Kidney (tissue), 14 donors: ENCODE results near the gene RNF39. TPM values are rescaled to one million over a fixed set of nuclear protein-coding genes. Genes with fewer than 3 reads are reported as not detected.

Source experiments
- DNase-seq, 5 donors: peaks; one replicate each; pipeline ENCODE4 v3.0.0-alpha.2; 2013 to 2020
- FAIRE-seq: peaks from 2 replicates; lab custom pipeline; 2012; peaks lifted over from hg19 to GRCh38; lab: Jason Lieb, UNC
- H3K27ac ChIP-seq, 2 donors: one replicate each; pipeline ENCODE4 v1.7.0; 2013; ENCODE audit warnings: low read depth in 2 of 2, low read length in 2 of 2, inconsistent platforms in 1 of 2
- H3K27me3 ChIP-seq: one replicate; pipeline ENCODE4 v1.7.1; 2013; ENCODE audit warnings: low read length, inconsistent platforms; ENCODE audit not compliant: control insufficient read depth, insufficient read depth
- H3K36me3 ChIP-seq, 3 donors: one replicate each; pipeline versions ENCODE4 v1.7.0 to v1.7.1; 2013; ENCODE audit warnings: low read length in 3 of 3, control low read depth in 1 of 3, inconsistent platforms in 1 of 3; ENCODE audit not compliant: insufficient read depth in 3 of 3, control insufficient read depth in 2 of 3
- H3K4me1 ChIP-seq, 3 donors: one replicate each; pipeline versions ENCODE4 v1.7.0 to v1.7.1; 2013; ENCODE audit warnings: low read length in 3 of 3, inconsistent platforms in 1 of 3, low read depth in 1 of 3; ENCODE audit not compliant: control insufficient read depth in 2 of 3, insufficient read depth in 2 of 3
- H3K4me3 ChIP-seq, 3 donors: one replicate each; pipeline versions ENCODE4 v1.7.0 to v1.8.1; 2013; ENCODE audit warnings: low read length in 3 of 3, control low read depth in 1 of 3, inconsistent platforms in 1 of 3
- H3K9ac ChIP-seq, 3 donors: one replicate each; pipeline versions ENCODE4 v1.7.0 to v1.7.1; 2013; ENCODE audit warnings: low read length in 3 of 3, control low read depth in 1 of 3, inconsistent platforms in 1 of 3
- H3K9me3 ChIP-seq, 3 donors: one replicate each; pipeline versions ENCODE4 v1.7.0 to v1.7.1; 2013; ENCODE audit warnings: low read length in 3 of 3, control low read depth in 1 of 3, inconsistent platforms in 1 of 3; ENCODE audit not compliant: control insufficient read depth in 2 of 3, insufficient read depth in 1 of 3
- intact Hi-C: fragments of 100-400 bp; cut with DNase I; formaldehyde crosslinking; loops from one replicate; pipeline ENCODE4 v1.11.1; 2022
- polyA plus RNA-seq: library from polyadenylated mRNA; stranded (reverse); fragments of 350-450 nt; fragmentation: Illumina TruSeq; extraction: RNeasy Lipid Tissue Mini Kit (QIAGEN cat#74804); gene quantifications from one replicate; pipeline ENCODE4 v1.2.3, GENCODE V29; 2014; ENCODE audit warnings: low read depth, low replicate concordance; ENCODE audit not compliant: insufficient read depth
- total RNA-seq: library from RNA; stranded (reverse); fragmentation: NEBNext Ultra II Directional; extraction: Animal tissue kit (Norgen Biotek cat#: 25700); gene quantifications from one replicate; pipeline ENCODE4 v1.2.1, GENCODE V29; 2021
- TF ChIP-seq, protein P1 (sequence below): IDR thresholded peaks from 3 replicates; pipeline ENCODE4 v1.5.1; 2012; ENCODE audit warnings: mild to moderate bottlenecking, moderate library complexity, borderline replicate concordance; ENCODE audit not compliant: insufficient read depth; ENCODE audit errors: extremely low read depth
- donor health status: control.
- donor health status: control.
- donor health status: control.
- donor health status: control.
- donor health status: control.
- donor health status: DM: yes; HTN: yes; CAD: no.
- donor health status: Normal renal cell carcinoma (clear cell type).

The RNF39 gene
- total and polyA plus RNA-seq, 2 donors from 2014 or later, result 1.3 TPM; not detected in 1

DNA sequence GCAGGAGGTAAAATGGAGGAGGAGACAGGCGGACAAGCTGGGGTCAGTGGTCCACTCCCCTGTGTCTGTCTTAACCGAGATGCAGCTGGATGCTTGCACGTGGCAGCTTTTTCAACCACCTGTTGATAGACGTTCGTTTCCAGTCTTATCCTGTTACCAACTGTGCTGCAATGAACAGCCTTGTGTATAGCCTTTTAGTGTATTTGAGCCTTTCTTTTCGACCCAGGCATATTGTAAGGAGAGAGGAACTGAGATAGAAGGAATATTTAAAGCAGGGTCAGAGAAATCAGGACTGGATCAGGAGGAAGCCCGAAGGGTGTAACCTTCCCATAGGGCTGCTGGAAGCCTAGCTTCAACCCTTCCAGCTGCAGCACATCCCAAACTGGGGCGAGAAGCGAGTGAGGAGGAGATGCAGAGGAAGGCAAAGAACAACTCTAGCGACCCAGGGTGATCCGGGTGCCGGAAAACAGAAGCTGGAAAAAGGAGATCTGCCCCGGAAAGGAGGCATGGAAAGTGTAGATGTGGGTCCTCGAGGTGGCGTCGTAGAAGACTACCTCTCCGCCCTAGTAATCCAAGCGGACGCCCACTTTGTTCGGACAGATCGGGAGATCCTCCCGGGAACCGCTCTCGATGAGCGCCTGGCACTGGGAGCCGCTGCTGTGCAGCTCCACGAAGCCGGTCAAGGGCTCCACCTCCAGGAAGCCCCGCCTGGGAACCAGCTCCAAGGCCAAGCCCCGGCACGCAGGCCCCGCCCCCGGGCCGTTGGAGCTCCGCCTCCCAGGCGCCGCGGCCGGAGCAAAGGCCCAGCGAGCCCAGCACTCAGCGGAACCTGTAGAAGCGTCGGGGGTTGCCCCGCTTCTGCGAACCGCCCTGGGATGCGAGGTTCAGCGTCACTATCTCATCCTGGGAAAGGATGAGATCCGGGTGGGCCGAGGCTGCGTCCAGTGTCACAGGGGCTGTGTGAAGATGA, 26.2 kb upstream of the RNF39 start:
- Histone ChIP-seq H3K27me3 (peaks cover 54% of the 10 kb centered on the region), H3K4me3 (peak overlapping the region; percentile 30 to 63 (median 57)), H3K27ac (peak overlapping the region in 1 of 2 donors; percentile 34), H3K36me3 (no peaks in the 10 kb centered on the region), H3K9me3 (no peaks in the 10 kb centered on the region), H3K4me1 (peaks cover 0 to 23% (median 13%) of the 10 kb centered on the region in 3 donors), H3K9ac (peak overlapping the region in 2 of 3 donors; percentile 37 to 45)
- FAIRE-seq, result no peak
- TF ChIP-seq, protein P1, sequence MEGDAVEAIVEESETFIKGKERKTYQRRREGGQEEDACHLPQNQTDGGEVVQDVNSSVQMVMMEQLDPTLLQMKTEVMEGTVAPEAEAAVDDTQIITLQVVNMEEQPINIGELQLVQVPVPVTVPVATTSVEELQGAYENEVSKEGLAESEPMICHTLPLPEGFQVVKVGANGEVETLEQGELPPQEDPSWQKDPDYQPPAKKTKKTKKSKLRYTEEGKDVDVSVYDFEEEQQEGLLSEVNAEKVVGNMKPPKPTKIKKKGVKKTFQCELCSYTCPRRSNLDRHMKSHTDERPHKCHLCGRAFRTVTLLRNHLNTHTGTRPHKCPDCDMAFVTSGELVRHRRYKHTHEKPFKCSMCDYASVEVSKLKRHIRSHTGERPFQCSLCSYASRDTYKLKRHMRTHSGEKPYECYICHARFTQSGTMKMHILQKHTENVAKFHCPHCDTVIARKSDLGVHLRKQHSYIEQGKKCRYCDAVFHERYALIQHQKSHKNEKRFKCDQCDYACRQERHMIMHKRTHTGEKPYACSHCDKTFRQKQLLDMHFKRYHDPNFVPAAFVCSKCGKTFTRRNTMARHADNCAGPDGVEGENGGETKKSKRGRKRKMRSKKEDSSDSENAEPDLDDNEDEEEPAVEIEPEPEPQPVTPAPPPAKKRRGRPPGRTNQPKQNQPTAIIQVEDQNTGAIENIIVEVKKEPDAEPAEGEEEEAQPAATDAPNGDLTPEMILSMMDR, result no peak
- intact Hi-C loops, result no loop called here
- DNase-seq, result peak; percentile 86 to 96 (median 92)

DNA sequence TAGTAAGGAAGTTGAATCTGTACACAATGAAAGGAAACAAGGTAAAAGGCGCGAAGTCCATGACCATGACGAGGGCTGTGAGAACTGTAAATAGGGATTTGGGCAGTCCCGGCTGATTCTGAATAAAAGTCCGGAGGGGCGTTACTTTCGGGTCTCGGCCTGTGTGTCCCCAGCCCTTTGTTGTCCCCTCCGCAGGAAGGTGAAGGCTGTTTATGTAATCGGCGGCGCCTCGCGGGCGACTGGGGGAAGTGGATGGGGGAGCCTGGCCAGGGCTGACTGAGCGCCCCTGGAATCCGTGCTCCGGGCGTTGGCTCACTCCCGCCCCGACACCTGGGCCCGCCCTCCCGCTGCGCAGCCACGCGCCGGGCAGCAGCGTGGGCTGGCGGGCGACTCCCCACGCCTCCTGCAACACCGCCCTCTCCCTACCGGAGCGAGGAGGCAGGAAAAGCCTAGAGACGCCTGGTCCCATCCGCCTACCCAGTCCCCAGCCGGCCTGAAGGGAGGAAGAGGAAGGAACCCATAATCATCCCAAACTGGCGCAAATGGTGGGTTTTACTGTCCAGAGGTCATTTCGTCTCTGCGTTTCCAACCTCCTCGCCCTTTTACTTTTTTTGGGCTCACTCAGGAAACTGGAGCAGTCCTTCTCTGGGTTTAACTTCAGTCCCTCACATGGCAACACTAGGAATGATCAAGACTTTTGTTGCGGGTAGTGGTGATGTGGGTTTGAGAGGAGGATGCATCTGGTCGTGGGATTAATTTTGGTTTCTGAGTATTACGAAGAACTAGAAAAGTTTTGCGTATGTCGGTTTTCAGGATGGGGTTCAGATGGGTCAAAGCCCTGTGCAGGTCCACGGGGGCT, 25.2 kb upstream of the RNF39 start:
- TF ChIP-seq, protein P1, result no peak
- peaks cover 54% of the 10 kb centered on the region for H3K27me3 ChIP-seq
- intact Hi-C loops, result no loop called here
- no peak overlapping the region for H3K27ac ChIP-seq
- H3K36me3 ChIP-seq, result no peaks in the 10 kb centered on the region
- no peaks in the 10 kb centered on the region for H3K9me3 ChIP-seq
- peak overlapping the region in 2 of 3 donors; percentile 57 to 63 for H3K4me3 ChIP-seq
- peaks cover 0 to 23% (median 13%) of the 10 kb centered on the region in 3 donors for H3K4me1 ChIP-seq
- FAIRE-seq (no peak), DNase-seq (peak; percentile 25 to 84 (median 47))
- no peak overlapping the region for H3K9ac ChIP-seq

DNA sequence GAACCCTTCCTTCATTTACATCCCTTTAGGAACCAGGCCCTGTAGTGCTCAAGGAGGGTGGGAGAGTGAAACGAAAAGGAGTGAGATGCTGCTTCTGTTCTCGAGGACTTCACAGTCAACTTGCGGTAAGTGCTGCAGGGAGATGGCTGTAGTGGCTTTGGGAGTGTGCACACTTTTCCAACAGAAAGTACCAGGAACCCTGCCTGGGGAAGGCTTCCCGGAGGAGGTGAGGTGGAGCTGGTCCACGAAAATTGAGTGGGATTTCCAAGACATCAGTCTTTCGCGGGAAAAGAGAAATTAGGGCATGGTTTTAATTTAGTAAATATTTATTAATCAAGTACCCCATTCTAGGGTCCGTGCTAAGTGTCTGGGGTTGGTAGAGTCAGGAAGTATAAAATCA, 24.6 kb upstream of the RNF39 start:
- FAIRE-seq (no peak), DNase-seq (no peak)
- Histone ChIP-seq H3K9ac (no peak overlapping the region), H3K9me3 (no peaks in the 10 kb centered on the region), H3K4me1 (peaks cover 0 to 23% (median 13%) of the 10 kb centered on the region in 3 donors), H3K36me3 (no peaks in the 10 kb centered on the region), H3K27me3 (peaks cover 57% of the 10 kb centered on the region), H3K4me3 (peak overlapping the region in 1 of 3 donors; percentile 63), H3K27ac (no peak overlapping the region)
- TF ChIP-seq, protein P1, result no peak
- intact Hi-C loops, result no loop called here
